ENCODE measurements around the gene ADAMTS13. TPM values are rescaled to one million over a fixed set of nuclear protein-coding genes. Genes with fewer than 3 reads are reported as not detected.

ADAMTS13 gene
- 5.1 TPM for total RNA-seq

DNA sequence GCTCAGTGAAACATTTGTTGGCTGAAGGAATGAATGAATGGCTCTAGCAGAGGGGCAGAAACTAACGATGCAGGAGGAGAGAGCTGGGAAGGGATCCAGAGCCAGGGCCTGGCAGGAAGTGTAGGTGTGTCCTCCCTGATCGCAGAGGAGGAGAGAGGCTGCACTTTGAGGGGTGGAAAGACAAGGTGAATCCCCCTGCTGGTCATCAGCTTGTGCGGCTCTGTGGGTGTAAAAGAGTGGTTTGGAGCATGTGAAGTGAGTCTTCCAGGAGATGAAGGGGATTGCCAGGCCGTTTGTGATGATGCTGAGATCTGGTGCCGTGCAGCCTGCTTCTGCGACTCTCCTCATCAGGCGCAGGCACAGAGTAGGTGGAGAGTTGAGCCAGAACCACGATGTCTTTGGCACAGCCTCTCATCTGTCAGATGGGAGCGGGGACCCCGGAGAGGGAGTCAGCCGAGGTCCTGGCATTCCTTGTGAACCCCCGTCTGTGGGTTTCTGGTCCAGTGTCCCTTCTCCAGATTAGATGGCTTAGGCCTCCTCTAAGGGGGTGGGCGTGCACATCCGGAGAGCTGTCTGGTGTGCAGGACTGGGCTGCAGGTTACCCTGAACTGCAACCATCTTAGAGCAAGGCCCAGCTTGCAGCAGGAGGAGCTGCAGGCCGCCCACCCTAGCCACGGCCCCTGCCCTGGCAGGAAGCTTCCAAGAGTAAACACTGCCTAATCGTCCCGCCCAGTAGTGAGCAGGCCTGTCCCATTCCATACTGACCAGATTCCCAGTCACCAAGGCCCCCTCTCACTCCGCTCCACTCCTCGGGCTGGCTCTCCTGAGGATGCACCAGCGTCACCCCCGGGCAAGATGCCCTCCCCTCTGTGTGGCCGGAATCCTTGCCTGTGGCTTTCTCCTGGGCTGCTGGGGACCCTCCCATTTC, at the start of gene ADAMTS13:
Gene ADAMTS13, plus strand, starts transcription at position 753 of the 928 bp plus-strand sequence. Its CDS starts 77 bp downstream, at position 830.

DNA sequence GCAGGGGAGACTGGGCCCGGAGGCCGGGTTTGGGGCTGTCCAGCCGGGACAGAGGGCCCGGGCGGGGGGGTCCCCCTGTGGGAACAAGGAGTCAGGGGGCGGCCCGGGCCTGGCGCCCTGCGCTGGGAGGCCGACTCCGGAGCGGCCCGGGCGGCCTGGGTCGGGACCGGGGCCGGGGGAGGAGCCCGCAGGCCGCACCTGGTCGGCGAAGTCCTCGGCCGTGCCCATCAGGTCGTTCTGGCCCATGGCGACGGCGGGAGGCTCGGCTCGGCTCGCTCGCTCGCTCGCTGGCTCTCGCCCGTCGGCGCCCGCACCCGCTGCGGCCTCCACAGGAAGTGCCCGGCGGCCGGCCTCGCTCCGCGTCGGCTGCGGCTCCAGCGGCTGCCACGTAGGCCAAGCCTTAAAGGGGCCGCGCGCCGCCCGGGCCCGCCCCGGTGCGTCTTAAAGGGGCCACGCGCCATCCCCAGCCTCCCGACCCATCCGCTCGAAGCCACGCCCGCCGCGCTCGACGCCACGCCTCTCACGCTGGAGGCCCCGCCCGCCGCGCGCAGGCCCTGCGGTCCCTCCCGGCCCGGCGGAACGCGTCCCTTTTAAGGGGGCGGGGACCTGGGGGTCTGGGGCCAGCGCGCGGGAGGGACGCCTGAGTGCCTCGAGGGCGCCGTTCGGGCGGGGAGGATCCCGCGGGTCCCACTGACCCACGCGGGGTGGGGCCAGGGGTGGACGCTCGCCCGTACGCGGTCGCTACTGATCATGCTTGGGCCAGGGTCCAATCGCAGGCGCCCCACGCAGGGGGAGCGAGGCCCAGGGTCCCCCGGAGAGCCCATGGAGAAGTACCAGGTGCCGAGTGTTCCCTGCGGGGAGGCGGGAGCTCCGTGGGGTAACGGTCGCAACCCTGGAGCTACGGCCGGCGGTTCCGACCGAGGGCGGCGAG, 46.2 kb upstream of the ADAMTS13 start, which contains the start of the genes STKLD1 and SURF4:
Gene STKLD1, plus strand, starts transcription at position 643 of the 931 bp plus-strand sequence. Its CDS starts 108 bp downstream, at position 751.
Gene SURF4, minus strand, starts transcription at position 337 of the 931 bp plus-strand sequence. Its CDS starts 91 bp downstream, at position 246.

DNA sequence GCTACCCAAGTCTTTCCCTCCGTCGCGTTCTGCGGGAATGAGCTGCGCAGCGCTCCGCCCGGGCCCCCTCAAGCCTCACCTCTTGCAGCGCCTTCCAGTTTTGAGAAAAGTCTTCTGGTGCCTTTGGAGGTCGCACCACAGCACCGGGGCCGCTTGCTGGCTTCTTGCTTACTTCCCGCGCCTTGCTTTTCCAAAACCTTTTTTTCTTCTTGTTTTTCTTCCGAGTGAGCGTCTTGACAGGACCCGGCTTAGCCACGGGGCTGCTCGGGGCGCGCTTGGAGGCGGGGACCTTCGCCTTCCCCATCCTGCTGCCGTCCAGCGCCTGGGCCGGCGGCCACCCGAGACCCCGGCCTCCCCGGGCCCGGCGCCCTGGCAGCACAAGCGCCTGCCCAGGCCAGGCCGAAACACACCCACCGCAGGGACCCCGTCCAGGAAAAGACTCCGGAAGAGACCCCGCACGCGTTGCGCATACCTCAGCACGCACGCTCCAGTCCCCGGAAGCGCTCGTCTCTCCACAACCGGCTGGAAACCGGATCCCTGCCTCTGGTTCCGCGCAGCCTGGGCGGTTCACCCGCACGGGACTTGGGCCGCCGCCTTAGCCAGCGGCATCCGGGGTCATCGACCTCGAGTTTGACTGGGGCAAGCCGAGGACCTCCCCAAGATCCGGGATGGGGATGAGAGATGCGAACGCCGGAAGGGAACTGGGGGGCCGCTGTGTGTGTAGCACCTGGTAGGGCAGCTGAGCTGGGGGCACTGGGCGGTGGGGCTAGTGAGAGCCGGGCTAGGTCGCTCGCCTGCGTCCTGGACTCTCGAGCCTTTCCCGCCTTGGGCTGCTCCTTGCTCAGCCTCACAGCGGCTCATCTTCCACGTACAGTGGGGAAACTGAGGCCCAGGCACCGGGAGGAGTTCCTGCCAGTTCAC, 4.4 kb upstream of the ADAMTS13 start, which contains the start of gene REXO4:
Gene REXO4, minus strand, starts transcription at position 470 of the 921 bp plus-strand sequence. Its CDS starts 166 bp downstream, at position 304.

DNA sequence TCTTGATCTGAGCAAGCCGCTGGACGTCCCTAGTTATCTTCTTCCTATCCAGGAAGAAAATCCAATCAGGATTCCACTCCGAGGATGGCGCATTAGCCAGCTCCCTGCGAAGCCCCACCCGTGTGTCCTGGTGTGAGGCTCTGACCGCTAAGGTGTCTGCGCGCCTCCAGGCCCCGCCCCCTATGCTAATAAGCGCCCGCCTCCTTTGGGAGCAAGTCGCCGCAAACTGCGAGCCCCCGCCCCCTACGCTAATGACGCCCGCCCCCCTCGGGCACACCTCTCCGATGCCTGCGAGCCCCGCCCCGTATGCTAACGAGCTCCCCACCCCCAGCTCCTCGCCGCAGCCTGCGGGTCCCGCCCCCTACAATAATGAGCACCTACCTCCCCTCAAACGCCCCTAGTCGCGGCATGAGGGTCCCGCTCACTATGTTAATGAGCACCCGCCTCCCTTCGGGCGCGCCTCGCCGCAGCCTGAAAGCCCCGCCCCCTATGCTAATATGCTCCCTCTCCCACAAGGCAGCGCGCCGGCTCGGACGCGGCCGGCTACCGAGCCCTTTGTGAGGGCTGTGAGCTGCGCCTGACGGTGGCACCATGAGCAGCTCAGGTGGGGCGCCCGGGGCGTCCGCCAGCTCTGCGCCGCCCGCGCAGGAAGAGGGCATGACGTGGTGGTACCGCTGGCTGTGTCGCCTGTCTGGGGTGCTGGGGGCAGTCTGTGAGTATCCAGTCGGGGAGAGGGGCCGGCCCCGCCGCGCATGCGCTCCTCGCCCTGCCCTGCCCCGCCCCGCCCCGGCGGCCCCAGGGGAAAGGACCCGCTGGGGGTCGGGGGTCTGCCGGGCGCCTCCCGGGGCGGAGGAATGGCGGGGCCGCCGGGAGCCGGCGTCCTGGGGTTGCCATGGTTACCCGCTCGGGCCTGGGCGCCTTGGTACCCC, 37.6 kb downstream of the ADAMTS13 start, which contains the start of gene CACFD1:
Gene CACFD1, plus strand, starts transcription at position 503 of the 929 bp plus-strand sequence. Its CDS starts 89 bp downstream, at position 592.

DNA sequence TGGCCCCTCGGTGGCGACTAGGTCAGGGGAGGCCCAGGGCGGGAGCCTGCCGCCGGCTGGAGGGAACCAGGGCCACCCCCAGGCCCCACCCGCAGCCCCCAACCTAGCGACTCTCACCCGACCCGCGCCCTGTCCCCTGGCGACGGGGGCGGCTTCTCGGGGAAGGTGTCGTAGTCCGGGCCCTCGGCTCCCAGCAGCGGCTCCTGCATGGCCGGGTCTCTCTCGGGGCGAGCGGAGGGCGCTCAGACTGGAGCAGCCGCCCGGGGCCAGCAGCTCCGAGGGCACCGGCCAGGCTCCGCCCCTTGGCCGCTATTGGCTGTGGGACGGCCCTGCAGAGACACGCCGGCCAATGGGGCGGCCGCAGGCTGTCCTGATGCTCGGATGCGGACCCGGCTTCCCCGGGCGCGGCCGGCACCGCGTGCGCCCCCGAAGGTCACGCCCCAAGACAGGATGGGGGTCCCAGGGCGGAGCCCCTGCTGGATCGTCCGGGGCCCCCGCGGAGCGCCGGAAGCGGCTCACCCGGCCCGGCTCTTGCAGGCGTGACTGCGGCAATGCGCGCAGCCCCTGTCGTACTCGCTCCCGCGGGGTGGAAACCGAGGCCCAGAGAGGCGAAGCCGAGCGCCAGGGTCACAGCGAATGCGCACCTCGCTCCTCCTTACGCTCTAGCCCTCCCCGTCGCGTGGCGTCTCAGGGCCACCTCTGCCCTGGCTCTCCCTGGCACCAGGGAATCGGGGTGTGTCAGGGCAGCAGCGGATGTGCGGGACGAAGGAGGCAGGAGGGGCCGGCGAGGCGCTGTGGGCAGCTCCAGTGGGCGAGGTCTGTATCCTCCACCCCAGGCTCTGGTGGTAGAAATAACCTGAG, 56.9 kb downstream of the ADAMTS13 start, which contains the start of gene SLC2A6:
Gene SLC2A6, minus strand, starts transcription at position 249 of the 861 bp plus-strand sequence. Its CDS starts 40 bp downstream, at position 209.

Other genes with a start within 250 kb of the ADAMTS13 start
- gene OBP2B, start 213.1 kb upstream of the ADAMTS13 start, total RNA-seq, result not detected
- gene ABO, start 147.2 kb upstream of the ADAMTS13 start, total RNA-seq, result 2.0 TPM
- gene SURF6, start 86.2 kb upstream of the ADAMTS13 start, total RNA-seq, result 20.2 TPM
- 50.6 TPM for gene MED22, start 74.2 kb upstream of the ADAMTS13 start, total RNA-seq
- 1,215 TPM for gene RPL7A, start 74.1 kb upstream of the ADAMTS13 start, total RNA-seq
- gene SURF1, start 65.9 kb upstream of the ADAMTS13 start, total RNA-seq, result 18.3 TPM
- 9.7 TPM for gene SURF2, start 65.8 kb upstream of the ADAMTS13 start, total RNA-seq
- 136 TPM for gene SURF4, start 46.3 kb upstream of the ADAMTS13 start, total RNA-seq
- gene STKLD1, start 46.0 kb upstream of the ADAMTS13 start, total RNA-seq, result 1.3 TPM
- 20.8 TPM for gene REXO4, start 4.4 kb upstream of the ADAMTS13 start, total RNA-seq
- gene CACFD1, start 37.6 kb downstream of the ADAMTS13 start, total RNA-seq, result 19.4 TPM
- 2.9 TPM for gene SLC2A6, start 56.7 kb downstream of the ADAMTS13 start, total RNA-seq
- gene MYMK, start 102.6 kb downstream of the ADAMTS13 start, total RNA-seq, result 2.1 TPM
- gene ADAMTSL2, start 112.3 kb downstream of the ADAMTS13 start, total RNA-seq, result 4.3 TPM
- not detected for gene FAM163B, start 187.0 kb downstream of the ADAMTS13 start, total RNA-seq
- 0.11 TPM for gene DBH, start 214.0 kb downstream of the ADAMTS13 start, total RNA-seq